Stomach (tissue), 4 donors: ENCODE data around the gene ESPN.

Experiments
- CTCF ChIP-seq, 7 experiments: fragments of 450-650 bp in 4 of 7; fragments of 200-600 bp in 3 of 7; sonication (generic) in 3 of 7; IDR thresholded peaks; one replicate each; pipeline ENCODE4 v1.5.1; 2016 to 2019; ENCODE audit warnings: antibody characterized with exemption in 7 of 7, control low read depth in 2 of 7, mild to moderate bottlenecking in 1 of 7
- POLR2A ChIP-seq, 4 donors: fragments of 450-650 bp; IDR thresholded peaks; one replicate each; pipeline ENCODE4 v1.6.1; 2016; ENCODE audit warnings: antibody characterized with exemption in 4 of 4, control low read depth in 2 of 4, mild to moderate bottlenecking in 1 of 4, moderate library complexity in 1 of 4
- POLR2AphosphoS5 ChIP-seq, 3 donors: sonication (generic); formaldehyde crosslinking; IDR thresholded peaks; one replicate each; pipeline ENCODE4 v1.6.1; 2016; ENCODE audit warnings: antibody characterized with exemption in 3 of 3

- no peak for TF ChIP-seq CTCF (IDR thresholded peaks at IDR 0.05)
- no peak for TF ChIP-seq POLR2A (IDR thresholded peaks at IDR 0.05)
- TF ChIP-seq POLR2AphosphoS5 (IDR thresholded peaks at IDR 0.05) = no peak
Observed at GRCh38 chr1:6481820-6482219, 57.2 kb downstream of the ESPN start.
